Activated CD4-positive, alpha-beta T cell treated with anti-CD3 and anti-CD28 coated beads, Interleukin-10, Interleukin-2, amounts not matched to agents 100 ng/mL and 50 ng/mL, durations not matched to agents 16 hours and 8 hours (primary cell): ENCODE data around the gene CMSS1.
"Not testable (repeated sequence)": the region's sequence is repeated elsewhere in the genome, so short reads cannot be mapped to it uniquely, and the experiment has no call there.

Experiments used
- DNase-seq: peaks from one replicate; pipeline ENCODE4 v3.0.0-alpha.2; 2020

Gene CMSS1

DNA sequence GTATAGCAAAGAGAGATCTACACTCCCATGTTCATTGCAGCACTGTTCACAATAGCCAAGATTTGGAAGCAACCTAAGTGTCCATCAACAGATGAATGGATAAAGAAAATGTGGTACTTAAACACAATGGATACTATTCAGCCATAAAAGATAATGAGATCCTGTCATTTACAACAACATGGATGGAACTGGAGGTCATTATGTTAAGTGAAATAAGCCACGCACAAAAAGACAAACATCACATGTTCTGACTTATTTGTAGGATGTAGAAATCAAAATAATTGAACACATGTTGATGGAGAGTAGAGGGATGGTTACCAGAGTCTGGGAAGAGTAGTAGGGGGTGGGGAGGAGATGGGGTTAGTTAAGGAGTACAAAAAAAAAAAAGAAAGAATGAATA lies 278.6 kb downstream of the CMSS1 start:
- not testable (repeated sequence) for DNase-seq

DNA sequence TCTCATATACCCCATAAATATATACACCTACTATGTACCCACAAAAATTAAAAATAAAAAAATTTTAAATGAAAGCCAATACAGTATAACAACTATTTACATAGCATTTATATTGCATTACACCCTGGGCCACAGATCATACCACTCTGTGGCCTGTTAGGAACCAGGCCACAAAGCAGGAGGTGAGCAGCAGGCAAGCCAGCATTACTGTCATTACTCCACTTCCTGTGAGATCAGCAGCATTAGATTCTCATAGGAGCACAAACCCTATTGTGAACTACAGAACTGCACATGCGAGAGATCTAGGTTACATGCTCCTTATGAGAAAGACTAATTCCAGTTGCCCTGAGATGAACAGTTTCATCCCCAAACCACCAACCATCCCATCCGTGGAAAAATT lies 279.2 kb downstream of the CMSS1 start:
- DNase-seq: peak; percentile 35

DNA sequence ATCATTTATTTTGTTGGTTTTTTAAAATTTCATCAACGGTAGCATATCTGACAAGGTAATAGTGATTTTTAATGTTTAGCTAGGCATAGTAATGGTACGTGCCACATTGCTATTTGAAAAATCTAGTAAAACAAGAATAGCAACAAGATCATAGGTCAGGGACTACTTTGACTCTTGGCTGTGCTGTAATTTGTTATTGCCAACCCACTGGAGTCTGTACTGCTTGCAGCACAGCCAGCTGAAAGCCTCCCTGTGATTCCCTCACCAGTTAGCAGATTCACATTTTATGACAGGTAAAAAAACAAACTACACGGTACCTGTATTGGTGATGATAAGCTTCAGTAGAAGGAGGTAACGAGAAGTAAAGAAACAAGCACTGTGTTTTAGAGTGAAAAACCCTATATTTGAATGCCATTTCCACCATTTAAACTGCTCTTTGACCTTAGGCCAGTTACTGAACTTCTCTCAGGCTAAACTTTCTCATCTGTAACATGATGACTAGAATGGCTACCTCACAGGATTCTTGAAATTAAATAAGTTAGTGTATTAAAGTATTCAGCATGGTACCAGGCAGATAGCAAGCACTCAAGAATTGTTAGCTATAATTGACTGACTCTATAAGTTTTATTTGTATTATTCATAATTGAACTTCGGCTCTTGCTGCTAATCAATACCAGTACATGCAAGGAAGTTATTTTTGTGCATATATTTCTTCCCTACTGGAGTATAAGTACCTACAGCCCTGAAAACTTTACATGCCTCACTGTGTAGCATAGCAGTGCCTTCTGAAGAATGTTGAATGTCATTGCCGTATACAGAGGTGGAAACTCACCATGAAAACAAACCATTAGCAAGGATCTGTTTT lies 280.5 kb downstream of the CMSS1 start:
- no peak for DNase-seq

DNA sequence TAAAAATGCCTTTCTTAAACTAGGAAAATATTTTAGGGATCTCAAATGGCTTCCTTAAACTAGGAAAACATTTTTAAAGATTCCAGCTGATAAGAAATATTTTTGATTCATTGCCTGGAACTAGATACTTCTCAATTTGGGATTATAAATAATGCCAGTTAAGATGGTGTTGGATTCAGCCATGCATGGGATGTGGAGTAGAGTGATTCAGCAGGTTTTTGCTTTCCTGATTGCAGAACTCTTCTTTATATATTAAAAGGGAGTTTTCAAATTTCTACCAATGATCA lies 281.1 kb downstream of the CMSS1 start:
- DNase-seq: no peak

DNA sequence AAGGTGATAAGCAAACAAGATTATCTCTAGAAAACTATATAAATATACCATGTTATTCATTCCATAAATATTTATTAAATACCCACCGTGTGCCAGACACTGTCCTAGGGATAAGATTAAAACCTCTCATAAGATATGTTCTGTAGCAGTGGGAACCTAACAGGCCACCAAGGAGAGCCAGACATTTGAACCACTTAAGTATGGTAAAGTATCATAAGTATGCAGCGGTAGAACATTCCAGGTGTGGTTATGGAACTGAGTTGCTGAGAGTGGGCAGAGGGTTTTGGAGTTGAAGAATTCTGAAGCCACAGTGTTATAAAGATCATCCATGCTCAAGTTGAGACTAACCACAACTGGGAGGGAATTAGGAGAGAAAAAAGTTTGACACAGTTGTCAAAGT lies 282.0 kb downstream of the CMSS1 start:
- no peak for DNase-seq

DNA sequence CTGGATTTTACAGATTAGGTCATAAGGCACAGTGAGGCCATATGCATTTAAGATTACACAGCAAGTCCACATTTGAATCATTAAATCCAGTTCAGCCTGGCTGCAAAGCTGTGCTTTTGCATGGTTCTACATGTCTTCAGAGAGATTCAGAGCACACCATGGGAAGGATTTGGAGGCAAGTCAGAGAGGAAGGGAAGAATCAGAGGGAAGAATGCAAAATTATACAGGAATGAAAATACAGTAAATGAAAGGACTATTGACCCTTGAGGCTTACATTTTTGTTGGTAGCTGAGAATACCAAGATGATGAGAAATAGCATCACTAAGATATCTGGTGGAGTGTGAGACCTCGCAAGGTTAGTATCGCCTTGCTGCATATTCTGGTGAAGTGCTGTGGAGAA lies 282.8 kb downstream of the CMSS1 start:
- DNase-seq: no peak

DNA sequence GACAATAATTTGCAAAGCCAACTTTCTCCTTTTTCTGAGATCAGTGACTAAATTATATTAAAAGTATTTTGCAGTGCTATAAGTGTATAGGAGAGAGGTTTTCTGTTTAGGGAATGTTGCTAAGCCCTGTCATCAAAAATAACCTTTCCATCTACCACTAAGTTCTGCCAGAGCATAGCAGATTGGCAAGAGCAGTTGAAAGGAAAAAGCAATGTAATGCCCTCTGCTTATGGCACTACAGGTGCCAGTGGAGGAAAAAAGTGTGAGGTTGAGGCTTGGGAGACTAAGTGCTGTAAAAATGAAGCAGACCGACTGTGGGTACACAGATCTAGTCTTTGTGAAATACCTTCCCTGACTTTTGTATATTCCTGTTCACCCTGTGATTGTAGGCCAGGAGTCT lies 285.1 kb downstream of the CMSS1 start:
- no peak for DNase-seq

DNA sequence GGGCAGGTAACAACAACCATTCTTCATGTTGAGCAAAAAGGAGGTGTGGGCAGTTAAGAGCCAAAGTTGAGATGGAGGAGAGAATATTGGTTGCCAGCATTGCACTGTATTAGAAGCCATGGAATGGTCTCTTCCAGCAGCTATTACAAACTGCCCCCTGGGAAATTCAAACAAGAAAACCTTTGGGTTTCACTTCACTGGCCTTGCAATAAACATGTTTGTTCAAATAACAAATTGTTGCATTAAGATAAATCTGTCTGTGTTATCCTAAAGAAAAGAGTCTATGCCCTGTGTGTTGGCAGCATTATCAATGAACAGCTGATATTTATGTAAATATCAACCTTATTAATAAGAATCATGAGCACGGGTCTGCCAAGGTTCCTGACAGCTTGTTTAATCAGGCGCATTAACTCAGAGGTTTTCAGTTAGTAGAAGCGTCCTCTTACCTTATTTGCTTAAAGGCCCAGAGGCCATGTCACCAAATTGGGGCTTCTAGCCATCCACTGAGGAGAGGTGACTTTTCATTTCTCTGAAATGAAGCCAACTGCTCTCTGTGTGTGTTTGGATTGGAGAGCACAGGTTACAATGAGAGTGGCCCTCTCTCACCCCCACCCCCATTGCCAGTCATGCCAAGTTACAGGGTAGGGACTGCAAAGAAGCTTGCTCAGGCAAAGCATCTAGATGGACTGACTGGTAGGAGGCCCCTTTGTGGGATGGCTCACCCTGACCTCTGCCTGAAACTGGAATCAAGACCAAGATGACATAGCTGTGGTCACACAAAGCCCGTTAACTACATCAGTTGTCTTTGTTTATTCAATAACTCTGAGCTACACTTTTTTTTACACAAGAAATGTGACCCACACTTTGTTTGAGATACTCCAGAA lies 286.1 kb downstream of the CMSS1 start:
- DNase-seq: peak; percentile 31

DNA sequence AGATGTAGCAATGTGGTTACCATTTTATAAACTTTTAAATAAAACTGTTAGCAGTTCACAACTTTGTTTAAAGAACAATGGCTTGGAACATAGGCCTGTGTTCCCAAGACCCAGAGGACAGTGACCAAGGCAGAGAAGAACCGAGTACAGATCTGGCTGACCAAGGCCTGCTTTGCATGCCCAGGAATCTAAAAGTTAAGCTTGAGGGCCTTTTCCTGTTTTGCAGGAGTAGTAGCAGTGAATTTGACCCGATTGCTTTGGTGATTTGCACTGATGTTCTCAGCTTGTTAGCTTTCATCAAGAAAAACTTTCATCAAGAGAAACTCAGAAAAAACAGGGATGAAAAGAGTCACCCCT lies 286.8 kb downstream of the CMSS1 start:
- DNase-seq: no peak

DNA sequence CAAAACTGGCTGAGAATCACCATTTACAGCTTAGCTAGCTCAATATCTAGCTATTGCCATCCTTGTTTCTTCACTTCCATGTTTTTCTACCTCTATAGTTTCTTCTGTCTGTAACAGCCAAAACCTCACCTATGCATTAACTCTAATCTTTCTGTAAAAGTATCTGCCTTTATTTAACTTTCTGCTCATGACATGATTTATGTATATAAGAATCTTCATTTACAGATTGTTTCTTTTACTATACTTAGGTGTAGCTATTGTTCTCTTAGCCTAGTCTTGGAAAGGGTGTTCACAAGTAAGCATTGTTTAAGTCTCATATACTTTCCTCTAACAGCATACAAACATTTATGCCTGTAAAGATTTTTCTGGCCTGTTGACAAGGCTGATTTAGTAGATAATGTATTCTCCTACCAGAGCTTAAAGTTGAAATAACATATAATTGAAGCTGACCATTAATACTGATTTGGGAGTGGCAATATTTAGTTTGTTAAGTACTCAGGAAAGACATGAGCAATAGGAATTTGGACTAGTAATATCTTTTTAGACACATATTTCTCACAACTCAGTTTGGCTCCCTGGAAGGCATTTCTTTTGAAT lies 287.3 kb downstream of the CMSS1 start:
- no peak for DNase-seq

DNA sequence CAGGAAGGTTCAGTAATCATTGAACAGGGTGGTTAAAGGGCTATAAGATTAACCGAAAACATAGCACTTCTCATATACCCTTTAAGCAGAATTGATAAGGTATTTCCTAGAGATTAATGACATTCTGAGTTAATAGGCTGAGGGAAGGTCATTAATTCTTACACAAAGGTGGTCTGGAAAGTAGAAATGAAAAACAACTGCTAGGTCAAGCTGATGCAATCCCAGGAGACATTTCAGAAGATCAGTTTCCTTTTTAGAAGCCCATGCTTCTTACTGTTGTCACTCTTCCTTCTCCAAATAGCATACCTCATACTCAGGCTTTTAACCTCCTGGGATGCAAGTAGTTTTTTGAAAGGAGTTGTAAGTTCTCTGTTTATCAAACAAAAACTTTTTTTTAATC lies 287.8 kb downstream of the CMSS1 start:
- peak; percentile 50 for DNase-seq

DNA sequence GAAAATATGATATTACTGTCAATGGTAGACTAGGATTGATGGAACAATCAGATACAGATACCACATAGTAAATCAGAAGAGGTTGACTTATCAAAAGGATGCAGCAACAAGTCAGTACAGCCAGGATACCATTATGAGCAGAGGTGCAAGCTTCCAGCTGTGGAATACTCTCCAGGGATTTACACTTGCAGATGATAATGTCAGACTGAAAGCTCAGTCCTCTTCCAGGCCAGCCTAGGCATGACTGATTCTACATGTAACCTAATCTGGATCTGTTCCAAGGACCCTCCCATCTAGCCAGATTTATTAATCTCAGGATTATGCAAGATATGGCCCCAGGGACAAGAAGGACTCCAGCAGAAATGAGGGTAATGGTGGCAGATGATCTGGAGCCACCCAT lies 288.4 kb downstream of the CMSS1 start:
- no peak for DNase-seq

DNA sequence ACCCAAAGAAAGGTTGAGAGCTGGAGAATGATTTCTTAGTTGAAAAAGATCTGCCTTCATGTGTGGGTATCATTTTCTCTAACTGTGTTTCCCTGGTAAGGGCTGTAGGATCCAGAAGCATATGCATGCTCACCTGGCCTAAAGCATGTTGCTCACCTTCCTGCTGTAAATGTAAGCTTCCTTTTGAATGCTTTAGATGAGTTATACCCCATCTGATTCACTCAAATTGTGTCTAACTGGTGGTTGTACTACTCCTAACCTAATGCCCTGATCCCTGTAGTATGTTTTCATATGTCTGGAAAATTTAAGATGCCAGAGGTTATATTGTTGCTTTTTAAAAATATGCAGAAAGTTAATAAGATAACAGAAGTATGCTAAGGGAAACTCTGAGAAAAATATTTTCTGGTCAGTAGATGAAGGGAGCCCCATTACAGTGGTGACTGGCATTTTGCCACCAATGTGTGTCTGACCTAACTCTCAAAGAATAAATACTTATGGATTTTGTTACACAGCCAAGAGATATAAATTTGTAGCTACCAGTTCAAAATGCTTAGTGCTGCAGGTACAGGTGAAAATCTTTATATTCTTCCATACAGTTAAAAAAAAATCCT lies 289.0 kb downstream of the CMSS1 start:
- DNase-seq: no peak

DNA sequence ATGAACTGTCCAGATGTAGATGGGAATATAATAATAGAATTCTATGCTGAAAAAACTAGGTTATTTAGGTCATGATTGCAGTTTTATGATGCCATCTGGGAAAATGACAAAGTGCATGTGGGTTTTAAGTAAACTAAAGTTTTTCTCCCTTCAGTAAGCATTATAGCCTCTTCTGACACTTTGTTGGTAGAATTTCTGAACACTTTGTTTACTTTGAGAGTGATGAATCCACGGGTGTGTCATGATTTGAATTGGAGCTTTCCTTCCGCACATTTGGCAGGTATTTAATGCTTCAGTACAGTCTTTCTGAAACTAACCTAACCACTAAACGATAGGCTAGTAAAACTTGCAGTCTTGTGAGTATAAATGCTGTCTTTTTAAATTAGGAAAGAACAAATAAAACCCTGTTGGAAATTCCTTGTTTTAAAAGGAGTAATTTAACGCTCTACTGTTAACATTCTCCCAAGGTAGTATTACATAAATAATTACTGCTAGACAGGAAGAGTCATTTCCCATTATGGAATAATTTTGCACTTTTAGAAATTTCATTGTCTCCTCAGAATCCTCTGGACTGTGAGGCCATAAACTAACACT lies 289.7 kb downstream of the CMSS1 start:
- no peak for DNase-seq

DNA sequence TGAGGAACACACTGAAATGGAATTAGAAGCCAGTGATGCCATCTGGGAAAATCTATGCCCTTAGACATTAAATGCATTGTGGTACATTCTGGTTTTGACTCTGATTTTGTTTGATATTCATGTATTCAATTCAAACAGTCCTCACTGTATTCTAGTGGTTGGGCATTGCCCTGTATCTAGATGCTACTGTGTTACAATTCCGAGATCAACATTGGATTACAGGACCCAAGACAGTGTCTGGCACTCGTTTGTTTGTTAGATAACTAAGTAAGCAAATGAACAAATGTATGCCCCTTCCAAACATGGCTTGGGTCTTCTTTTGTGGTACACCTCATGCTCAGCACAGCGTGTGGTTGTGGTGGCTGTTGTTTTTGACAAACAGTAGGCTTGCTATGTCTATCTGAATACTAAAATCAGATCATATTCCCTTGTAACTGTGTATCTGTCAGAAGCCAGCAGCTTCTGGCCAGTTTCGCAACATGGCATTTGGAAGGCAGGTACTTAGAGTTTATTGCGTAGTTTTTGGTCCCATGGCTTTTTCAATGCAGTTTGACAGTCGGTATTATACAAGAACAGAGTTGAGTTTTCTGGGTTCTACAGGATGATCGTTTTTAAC lies 290.9 kb downstream of the CMSS1 start:
- DNase-seq: no peak

DNA sequence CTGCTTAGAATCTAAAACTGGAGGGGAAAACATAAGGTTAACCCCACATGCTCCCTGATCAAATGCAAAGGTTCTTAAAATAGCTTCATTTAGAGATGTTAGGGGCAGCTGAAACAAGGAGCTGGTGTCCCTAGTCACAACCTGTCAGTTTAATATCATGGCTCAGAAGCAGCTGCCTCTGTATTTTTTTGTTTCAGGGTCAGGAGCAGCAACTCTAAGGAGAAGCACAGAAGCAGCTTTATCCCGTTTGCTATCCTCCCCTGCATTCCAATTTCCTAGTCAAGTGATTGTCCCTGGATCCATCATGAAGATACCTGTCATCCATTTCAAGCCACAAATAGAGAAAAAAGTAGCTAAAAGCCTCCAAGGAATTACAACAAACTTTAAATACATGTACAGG lies 292.5 kb downstream of the CMSS1 start:
- no peak for DNase-seq

DNA sequence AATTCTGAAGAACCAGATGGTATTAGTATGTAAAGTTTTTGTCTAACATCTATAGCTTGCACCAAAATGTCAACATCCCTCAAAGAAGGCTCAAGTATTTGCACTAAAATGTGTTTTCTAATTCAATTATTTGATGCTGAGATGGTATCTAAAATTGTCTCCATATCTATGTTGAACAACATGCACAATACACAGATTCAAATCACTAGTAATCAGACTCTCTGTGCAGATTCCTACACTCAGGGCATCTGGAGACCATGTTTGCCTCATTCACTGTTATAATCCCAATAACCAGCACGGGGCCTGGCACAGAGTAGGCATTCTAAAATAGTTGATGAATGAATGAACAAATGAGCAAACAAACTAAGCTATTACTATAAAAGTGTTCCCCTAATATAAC lies 294.1 kb downstream of the CMSS1 start:
- no peak for DNase-seq

DNA sequence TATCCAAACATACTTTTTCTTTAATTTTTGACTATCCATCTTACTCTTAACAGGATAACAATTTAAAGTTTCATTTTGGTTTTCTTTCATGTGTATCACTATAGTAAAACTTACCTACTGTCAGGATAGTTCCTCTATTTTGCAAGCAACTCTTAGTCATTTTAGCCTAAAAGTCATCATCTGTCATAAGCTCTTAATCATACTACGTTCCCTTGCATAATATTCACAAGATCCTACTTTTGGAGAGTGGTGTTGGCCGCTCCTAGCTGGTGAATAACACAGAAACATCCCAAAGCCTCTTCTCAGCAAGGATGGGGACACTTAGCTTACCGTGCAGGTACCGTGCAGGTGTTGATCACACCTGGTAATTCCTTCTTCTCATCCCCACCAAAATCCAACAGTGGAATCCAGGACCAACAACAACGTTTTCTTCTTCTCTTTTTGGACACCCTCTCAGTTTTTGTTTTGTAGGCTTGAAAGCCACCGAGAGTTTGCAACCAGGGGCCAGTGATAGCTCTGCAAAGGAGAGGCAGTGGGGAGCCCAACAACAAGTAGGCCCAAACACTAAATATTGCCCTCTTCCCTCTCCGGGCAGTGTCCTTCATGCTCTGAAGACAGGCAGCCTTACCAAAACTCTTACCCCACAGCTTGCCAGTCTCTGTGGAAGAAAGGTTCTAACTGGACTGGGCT lies 296.2 kb downstream of the CMSS1 start:
- DNase-seq: no peak

DNA sequence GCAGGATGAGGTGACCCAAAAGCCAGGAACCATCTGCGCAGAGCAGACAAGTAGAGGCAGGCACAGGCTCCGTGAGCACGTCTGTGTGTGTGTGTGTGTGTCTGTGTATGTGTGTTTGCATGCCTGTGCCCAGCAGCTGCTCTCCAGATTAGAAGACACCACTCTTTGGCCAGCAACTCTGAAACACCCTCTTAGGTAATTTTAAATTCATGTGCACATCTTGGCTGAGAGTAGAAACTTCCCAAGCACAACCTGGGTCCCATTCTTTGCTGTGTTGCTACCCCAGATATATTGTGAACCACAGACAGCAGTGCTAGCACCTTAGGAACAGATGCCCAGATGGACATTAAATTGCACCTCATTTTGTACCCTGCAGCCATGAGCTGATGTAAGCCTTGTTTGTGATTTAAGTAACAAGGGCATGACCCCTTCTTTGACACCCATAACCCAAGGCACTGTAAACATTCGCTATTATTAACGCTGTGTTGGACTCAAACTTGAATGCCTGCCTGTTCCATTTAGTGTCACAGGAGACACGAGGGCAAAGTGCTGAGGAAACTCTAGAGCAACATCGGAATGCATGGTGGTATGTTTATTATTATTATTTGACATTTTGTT lies 296.9 kb downstream of the CMSS1 start, which contains the start of gene FILIP1L:
TSS of gene FILIP1L (minus strand) at position 89 of the 618 bp plus-strand sequence.
- no peak for DNase-seq

DNA sequence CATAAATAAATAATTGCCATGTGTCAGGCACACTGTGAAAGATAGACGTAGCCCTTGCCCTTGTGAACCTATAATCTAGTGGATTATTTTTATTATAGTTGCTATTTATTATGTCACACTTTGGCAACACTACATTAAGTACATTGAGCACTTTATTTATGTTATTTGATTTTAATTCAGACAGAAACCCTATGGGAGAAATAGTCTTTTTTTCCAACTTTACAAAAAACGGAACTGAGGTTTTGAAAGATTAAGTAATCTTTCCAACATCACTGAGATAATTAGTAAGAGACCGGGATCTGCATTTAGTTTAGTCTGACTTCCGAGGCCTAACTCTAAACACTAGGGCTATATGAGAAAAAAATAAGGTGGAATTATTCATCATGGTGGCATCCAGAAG lies 299.4 kb downstream of the CMSS1 start:
- no peak for DNase-seq

DNA sequence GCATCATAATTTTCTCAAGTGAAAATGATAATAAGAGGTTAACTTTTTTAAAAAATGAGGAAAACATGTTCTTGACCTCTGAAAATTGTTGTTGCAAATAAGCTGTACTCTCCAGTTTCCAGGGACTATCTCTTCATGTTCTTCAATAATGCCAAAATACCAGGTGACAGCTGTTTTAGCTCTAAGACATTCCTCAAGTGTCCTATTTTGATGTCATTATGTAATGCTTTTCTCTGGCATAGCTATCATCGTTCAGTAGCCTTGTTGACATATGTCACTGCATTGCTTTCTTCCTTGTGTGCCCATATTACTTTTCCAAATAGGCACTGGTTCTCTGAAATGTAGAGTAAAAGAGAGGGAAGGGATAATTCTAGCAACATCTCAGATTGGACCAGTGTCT lies 302.4 kb downstream of the CMSS1 start:
- no peak for DNase-seq

DNA sequence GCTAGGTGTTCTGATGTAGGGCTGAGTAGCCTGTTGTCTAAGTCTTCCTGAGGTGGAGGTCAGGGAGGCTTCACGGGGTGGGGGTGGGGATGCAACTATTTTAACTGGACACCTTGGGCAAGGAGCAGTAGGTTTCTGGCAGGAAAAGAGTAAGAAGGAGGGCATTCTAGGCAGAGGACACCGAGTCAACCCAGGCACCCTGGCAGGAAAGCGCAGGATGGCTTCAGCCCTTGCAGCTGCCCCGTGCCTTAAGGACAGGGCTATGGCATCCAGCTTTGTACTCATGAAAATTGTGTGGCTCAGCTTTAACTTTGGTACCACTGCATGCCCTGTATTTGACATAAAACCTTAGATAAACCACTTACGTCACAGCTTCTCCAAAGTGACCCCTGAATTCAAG lies 303.0 kb downstream of the CMSS1 start:
- DNase-seq: no peak
